Calu3 (cell line): ENCODE data around the gene WFIKKN1. TPM values are rescaled to one million over a fixed set of nuclear protein-coding genes. Genes with fewer than 3 reads are reported as not detected.
A peak's percentile ranks its signal among the peaks of the same experiment; 100 is the strongest.

Source experiments
- BruUV-seq: library from RNA; stranded (reverse); fragments of 400-500 nt; replicated peaks from 2 replicates; lab custom pipeline; 2021; lab: Mats Ljungman, UMichigan
- CTCF ChIA-PET: fragments of 300-600 bp; sonication (Branson Sonifier 250); formaldehyde crosslinking; loops from one replicate; lab custom pipeline; 2022; ENCODE audit warnings: antibody characterized with exemption; lab: Charles Lee
- DNase-seq: peaks from one replicate; pipeline ENCODE4 v3.0.0; 2022
- H3K27ac Mint-ChIP-seq: one replicate; pipeline ENCODE4 v1.8.0; 2022; ENCODE audit warnings: mixed read lengths; ENCODE audit not compliant: unreplicated experiment
- H3K27me3 Mint-ChIP-seq: one replicate; pipeline ENCODE4 v1.8.0; 2022; ENCODE audit warnings: mixed read lengths; ENCODE audit not compliant: unreplicated experiment
- H3K36me3 Mint-ChIP-seq: one replicate; pipeline ENCODE4 v1.8.0; 2022; ENCODE audit warnings: mild to moderate bottlenecking, moderate library complexity, mixed read lengths; ENCODE audit not compliant: insufficient read depth, unreplicated experiment
- H3K4me1 Mint-ChIP-seq: one replicate; pipeline ENCODE4 v1.8.0; 2022; ENCODE audit warnings: mild to moderate bottlenecking, low read depth, mixed read lengths; ENCODE audit not compliant: unreplicated experiment
- H3K4me3 Mint-ChIP-seq: one replicate; pipeline ENCODE4 v1.8.0; 2022; ENCODE audit warnings: mild to moderate bottlenecking, low read depth, moderate library complexity, mixed read lengths; ENCODE audit not compliant: unreplicated experiment
- H3K9me3 Mint-ChIP-seq: one replicate; pipeline ENCODE4 v1.8.0; 2022; ENCODE audit warnings: low read depth, mixed read lengths; ENCODE audit not compliant: unreplicated experiment
- intact Hi-C: fragments of 100-400 bp; cut with micrococcal nuclease; formaldehyde crosslinking; loops from one replicate; pipeline ENCODE4 v1.10.0; 2022; ENCODE audit not compliant: unreplicated experiment
- total RNA-seq: library from RNA; stranded (reverse); gene quantifications from 2 replicates; pipeline ENCODE4 v1.2.3, GENCODE V29; 2022
- TF ChIP-seq, protein P1 (sequence below): fragments of 200-600 bp; IDR thresholded peaks from one replicate; pipeline ENCODE4 v1.8.0; 2022; ENCODE audit warnings: antibody characterized with exemption; ENCODE audit not compliant: unreplicated experiment

The WFIKKN1 gene
- total RNA-seq, 1 experiment from 2014 or later, result 0.90 TPM

- Mint-ChIP-seq H3K27ac (no peak overlapping the region), H3K36me3 (peaks cover 65% of the 10 kb centered on the region), H3K27me3 (no peaks in the 10 kb centered on the region), H3K4me1 (peaks cover 6% of the 10 kb centered on the region), H3K9me3 (no peaks in the 10 kb centered on the region), H3K4me3 (peak overlapping the region; percentile 59)
- intact Hi-C loops, result no loop called here
- DNase-seq, result no peak
- BruUV-seq, result no TSS peak
- CTCF ChIA-PET, result interaction anchor here (0.6 kb wide), 3 partner anchors 258 to 1030 kb away, joined by 4 to 7 read pairs (median 4); partner anchors contain the start of gene MAPK8IP3
- TF ChIP-seq, protein P1, sequence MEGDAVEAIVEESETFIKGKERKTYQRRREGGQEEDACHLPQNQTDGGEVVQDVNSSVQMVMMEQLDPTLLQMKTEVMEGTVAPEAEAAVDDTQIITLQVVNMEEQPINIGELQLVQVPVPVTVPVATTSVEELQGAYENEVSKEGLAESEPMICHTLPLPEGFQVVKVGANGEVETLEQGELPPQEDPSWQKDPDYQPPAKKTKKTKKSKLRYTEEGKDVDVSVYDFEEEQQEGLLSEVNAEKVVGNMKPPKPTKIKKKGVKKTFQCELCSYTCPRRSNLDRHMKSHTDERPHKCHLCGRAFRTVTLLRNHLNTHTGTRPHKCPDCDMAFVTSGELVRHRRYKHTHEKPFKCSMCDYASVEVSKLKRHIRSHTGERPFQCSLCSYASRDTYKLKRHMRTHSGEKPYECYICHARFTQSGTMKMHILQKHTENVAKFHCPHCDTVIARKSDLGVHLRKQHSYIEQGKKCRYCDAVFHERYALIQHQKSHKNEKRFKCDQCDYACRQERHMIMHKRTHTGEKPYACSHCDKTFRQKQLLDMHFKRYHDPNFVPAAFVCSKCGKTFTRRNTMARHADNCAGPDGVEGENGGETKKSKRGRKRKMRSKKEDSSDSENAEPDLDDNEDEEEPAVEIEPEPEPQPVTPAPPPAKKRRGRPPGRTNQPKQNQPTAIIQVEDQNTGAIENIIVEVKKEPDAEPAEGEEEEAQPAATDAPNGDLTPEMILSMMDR, result no peak
These were observed 45.2 kb downstream of the WFIKKN1 start for GRCh38 chr16:675884-676564.

DNA sequence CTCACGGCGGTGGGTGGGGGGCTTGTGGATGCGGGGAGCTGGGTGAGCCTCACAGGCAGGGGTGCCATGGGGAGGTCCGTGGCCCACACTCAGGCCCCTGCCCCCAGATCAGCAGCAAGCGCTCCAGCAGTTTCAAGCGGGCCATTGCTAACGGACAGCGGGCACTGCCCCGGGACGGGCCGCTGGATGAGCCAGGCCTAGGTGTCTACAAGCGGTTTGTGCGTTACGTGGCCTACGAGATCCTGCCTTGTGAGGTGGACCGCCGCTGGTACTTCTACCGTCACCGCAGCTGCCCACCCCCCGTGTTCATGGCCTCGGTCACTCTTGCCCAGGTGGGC, 45.7 kb downstream of the WFIKKN1 start:
- intact Hi-C loops, result no loop called here
- Mint-ChIP-seq H3K4me3 (peak overlapping the region; percentile 46), H3K36me3 (peaks cover 65% of the 10 kb centered on the region), H3K4me1 (peaks cover 9% of the 10 kb centered on the region), H3K9me3 (no peaks in the 10 kb centered on the region), H3K27me3 (no peaks in the 10 kb centered on the region), H3K27ac (no peak overlapping the region)
- CTCF ChIA-PET, result no interaction called here
- TF ChIP-seq, protein P1, result no peak
- no peak for DNase-seq
- BruUV-seq, result no TSS peak

DNA sequence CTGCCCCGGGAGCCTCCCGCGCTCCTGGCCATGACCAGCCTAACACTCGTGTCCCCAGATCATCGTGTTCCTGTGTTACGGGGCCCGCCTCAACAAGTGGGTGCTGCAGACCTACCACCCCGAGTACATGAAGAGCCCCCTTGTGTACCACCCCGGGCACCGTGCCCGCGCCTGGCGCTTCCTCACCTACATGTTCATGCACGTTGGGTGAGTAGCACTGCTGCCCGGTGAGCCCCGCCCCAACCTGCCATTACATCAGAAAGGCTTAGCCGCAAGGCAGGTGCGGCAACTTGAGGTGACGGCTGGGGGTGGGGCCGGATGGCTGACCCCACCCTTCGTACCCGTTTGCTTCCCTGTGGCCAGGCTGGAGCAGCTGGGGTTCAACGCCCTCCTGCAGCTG, 46.1 kb downstream of the WFIKKN1 start:
- BruUV-seq, result no TSS peak
- intact Hi-C loops, result no loop called here
- DNase-seq, result peak; percentile 80
- Mint-ChIP-seq H3K4me3 (peak overlapping the region; percentile 46), H3K9me3 (no peaks in the 10 kb centered on the region), H3K4me1 (peaks cover 12% of the 10 kb centered on the region), H3K36me3 (peaks cover 68% of the 10 kb centered on the region), H3K27ac (peak overlapping the region; percentile 12), H3K27me3 (no peaks in the 10 kb centered on the region)
- TF ChIP-seq, protein P1, result no peak
- CTCF ChIA-PET, result no interaction called here

- H3K4me3 Mint-ChIP-seq, result peak overlapping the region; percentile 46
- H3K36me3 Mint-ChIP-seq, result peaks cover 75% of the 10 kb centered on the region
- peaks cover 19% of the 10 kb centered on the region for H3K4me1 Mint-ChIP-seq
- DNase-seq, result no peak
- H3K27ac Mint-ChIP-seq, result peak overlapping the region; percentile 12
- no peaks in the 10 kb centered on the region for H3K9me3 Mint-ChIP-seq
- intact Hi-C loops, result no loop called here
- TF ChIP-seq, protein P1, result no peak
- CTCF ChIA-PET, result no interaction called here
- H3K27me3 Mint-ChIP-seq, result no peaks in the 10 kb centered on the region
- no TSS peak for BruUV-seq
These were observed 46.8 kb downstream of the WFIKKN1 start for GRCh38 chr16:677316-678190.
